BLaER1 (cell line): ENCODE data around the gene ZNF619.

Experiments
- H3K27ac ChIP-seq: shearing (Covaris generic); formaldehyde crosslinking; 2 replicates; pipeline ENCODE4 v1.8.1; 2022
- H3K27me3 ChIP-seq: shearing (Covaris generic); formaldehyde crosslinking; 2 replicates; pipeline ENCODE4 v1.8.1; 2022
- H3K36me3 ChIP-seq: shearing (Covaris generic); formaldehyde crosslinking; 2 replicates; pipeline ENCODE4 v1.8.1; 2022
- H3K4me1 ChIP-seq: shearing (Covaris generic); formaldehyde crosslinking; 2 replicates; pipeline ENCODE4 v1.8.1; 2022
- H3K4me2 ChIP-seq: shearing (Covaris generic); formaldehyde crosslinking; 2 replicates; pipeline ENCODE4 v1.8.1; 2022
- H3K4me3 ChIP-seq: shearing (Covaris generic); formaldehyde crosslinking; 2 replicates; pipeline ENCODE4 v1.8.1; 2022
- H3K9ac ChIP-seq: shearing (Covaris generic); formaldehyde crosslinking; 2 replicates; pipeline ENCODE4 v1.8.1; 2022
- H3K9me3 ChIP-seq: shearing (Covaris generic); formaldehyde crosslinking; 2 replicates; pipeline ENCODE4 v1.8.1; 2022
- H4K20me1 ChIP-seq: shearing (Covaris generic); formaldehyde crosslinking; 2 replicates; pipeline ENCODE4 v1.8.1; 2022
- Cebpa-rat ChIP-seq: shearing (Covaris generic); IDR thresholded peaks from 2 replicates; pipeline ENCODE4 v1.8.1; 2022

The ZNF619 gene

DNA sequence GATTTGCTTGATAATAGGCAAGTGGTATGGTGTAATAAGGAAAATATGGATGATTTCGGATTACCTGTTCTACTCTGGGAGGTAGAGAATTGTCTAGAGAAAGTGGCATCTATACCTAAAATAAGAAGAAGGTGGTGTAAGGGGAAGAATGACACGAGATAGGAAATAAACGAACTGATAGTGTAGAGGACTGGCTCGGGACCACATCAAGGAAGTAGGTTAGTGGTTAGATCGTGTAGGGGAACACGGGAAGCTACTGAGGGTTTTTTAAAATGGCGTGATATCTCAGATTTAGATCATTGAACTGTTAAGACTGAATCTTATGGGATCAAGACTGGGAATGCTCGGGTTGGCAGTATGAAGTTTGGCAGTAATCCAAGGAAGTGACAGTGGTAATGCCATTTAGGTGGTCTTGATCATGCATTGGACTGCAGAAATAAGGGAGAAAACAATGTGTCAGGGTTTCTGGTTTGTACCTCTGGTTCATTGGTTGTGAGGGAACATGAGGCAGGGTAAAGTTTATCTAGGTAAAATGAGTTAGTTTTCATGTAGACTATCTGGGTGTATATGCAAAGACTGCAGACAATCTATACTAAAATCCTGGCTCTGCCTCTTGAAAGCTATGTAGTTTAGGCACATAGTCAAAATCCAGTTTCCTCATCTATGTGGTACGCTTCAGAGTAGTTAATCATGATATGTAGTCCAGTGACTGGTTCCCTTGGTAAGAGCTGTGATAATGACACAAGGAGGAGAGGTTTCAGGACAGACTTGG, 12.4 kb upstream of the ZNF619 start:
- Histone ChIP-seq H3K27me3 (no peaks in the 10 kb centered on the region), H3K4me1 (peaks cover 33% of the 10 kb centered on the region), H3K4me2 (peak overlapping the region; percentile 3; the same call in 1 of the 2 replicates), H3K36me3 (peaks cover 81% of the 10 kb centered on the region), H3K9me3 (no peaks in the 10 kb centered on the region), H3K9ac (no peak overlapping the region), H4K20me1 (peaks cover 83% of the 10 kb centered on the region), H3K4me3 (no peak overlapping the region), H3K27ac (no peak overlapping the region)
- no peak for TF ChIP-seq Cebpa-rat

- TF ChIP-seq Cebpa-rat, result no peak
- Histone ChIP-seq H3K9ac (no peak overlapping the region), H3K4me1 (peaks cover 28% of the 10 kb centered on the region), H3K27ac (no peak overlapping the region), H3K4me3 (no peak overlapping the region), H4K20me1 (peaks cover 77% of the 10 kb centered on the region), H3K27me3 (no peaks in the 10 kb centered on the region), H3K4me2 (no peak overlapping the region), H3K9me3 (no peaks in the 10 kb centered on the region), H3K36me3 (peaks cover 75% of the 10 kb centered on the region)
Measured at GRCh38 chr3:40465111-40465407, 11.9 kb upstream of the ZNF619 start.

DNA sequence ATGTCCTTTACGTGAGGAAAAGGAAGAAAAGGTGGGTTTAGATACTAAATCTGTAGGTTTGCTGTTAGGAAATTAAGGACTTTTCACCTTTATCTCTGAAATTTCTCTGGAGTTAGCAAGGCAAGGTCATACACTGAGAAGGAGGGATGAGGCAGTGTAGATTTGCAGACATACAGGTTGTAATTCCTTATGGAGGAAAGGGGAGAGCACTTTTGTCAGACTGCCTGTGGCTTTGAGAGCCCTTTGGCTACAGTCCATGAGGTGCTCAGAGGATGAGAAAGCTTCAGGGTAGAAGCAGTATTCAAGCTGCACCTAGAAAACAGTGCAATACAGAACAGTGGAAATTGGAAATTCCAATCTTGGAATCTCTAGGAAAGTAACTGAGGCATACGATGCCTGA, 11.5 kb upstream of the ZNF619 start:
- Histone ChIP-seq H3K4me3 (no peak overlapping the region), H3K4me1 (peaks cover 24% of the 10 kb centered on the region), H3K36me3 (peaks cover 71% of the 10 kb centered on the region), H3K9me3 (no peaks in the 10 kb centered on the region), H3K27ac (no peak overlapping the region), H3K27me3 (no peaks in the 10 kb centered on the region), H3K9ac (no peak overlapping the region), H3K4me2 (no peak overlapping the region), H4K20me1 (peaks cover 73% of the 10 kb centered on the region)
- TF ChIP-seq Cebpa-rat, result no peak

DNA sequence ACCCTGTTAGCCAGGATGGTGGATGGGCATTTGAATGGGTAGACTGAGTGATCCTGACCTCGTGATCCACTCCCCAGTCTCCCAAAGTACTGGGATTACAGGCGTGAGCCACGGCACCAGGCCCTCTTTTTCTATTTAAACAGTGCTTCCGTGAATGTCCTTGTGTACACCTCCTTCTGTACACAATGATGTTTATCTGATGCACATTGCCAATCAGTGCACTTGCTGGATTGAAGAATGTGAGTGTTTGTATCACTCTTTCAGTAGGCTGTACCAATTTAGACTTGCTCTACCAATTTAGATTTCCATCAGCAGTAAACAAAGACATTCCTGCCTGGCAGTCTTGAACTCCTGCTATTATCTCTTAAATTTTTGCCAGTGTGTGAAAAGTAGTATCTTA, 8.9 kb upstream of the ZNF619 start:
- no peaks in the 10 kb centered on the region for H3K9me3 ChIP-seq
- peaks cover 46% of the 10 kb centered on the region for H3K36me3 ChIP-seq
- no peak overlapping the region for H3K4me3 ChIP-seq
- H4K20me1 ChIP-seq, result peaks cover 48% of the 10 kb centered on the region
- no peak for TF ChIP-seq Cebpa-rat
- no peak overlapping the region for H3K9ac ChIP-seq
- peaks cover 16% of the 10 kb centered on the region for H3K4me1 ChIP-seq
- H3K27ac ChIP-seq, result no peak overlapping the region
- no peaks in the 10 kb centered on the region for H3K27me3 ChIP-seq
- H3K4me2 ChIP-seq, result no peak overlapping the region

DNA sequence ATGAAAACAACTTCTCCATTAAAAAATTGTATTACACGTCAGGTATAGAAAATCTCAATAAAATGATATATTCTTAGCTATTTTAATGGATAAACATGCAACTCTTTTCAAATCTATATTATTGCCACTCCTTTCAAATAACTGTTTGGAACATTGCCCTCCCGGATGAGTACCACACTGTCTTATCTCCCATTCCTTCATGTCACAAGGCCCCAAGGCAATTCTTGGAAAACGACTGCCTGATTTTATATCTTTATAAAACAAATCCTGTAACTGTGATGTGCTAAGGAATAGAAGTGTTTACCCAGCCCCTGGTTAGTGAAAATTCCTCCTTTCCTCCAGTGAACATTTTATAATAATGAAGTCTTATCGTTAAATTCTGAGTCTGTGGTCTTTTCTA, 6.2 kb upstream of the ZNF619 start:
- Histone ChIP-seq H4K20me1 (peaks cover 21% of the 10 kb centered on the region; the same call in 1 of the 2 replicates), H3K4me2 (no peak overlapping the region), H3K4me1 (no peaks in the 10 kb centered on the region), H3K9me3 (no peaks in the 10 kb centered on the region), H3K36me3 (peaks cover 19% of the 10 kb centered on the region), H3K27ac (no peak overlapping the region), H3K27me3 (no peaks in the 10 kb centered on the region), H3K4me3 (no peak overlapping the region), H3K9ac (no peak overlapping the region)
- TF ChIP-seq Cebpa-rat, result no peak

DNA sequence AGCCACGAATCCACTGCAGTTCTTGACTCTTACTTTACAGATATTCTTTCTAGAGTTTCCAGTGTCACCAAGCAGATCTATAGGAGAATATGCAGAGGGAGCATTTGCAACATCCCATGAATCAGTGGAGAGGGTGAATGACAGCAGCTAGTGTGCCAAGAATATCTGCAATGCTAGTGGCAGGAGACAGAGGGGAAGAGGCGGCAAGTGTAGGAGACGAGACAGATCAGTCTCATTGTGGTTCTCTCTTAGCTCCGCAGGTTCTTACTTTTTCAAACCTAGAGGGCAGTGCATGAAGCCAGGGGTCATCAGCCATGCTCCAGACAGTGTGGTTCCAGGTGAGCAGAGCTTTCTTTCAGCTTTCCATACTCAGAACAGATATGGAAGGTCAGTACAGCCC, 744 bp downstream of the ZNF619 start:
- no peak for TF ChIP-seq Cebpa-rat
- H3K9ac ChIP-seq, result peak overlapping the region; percentile 88
- H3K4me3 ChIP-seq, result peak overlapping the region; percentile 78

GRCh38 chr3:40487172-40487571, 10.2 kb downstream of the ZNF619 start:
- Histone ChIP-seq H3K27ac (no peak overlapping the region), H3K4me2 (no peak overlapping the region), H3K4me3 (no peak overlapping the region)

More for the DNA sequence above, 744 bp downstream of the ZNF619 start:
- peaks cover 40% of the 10 kb centered on the region for H3K36me3 ChIP-seq
- no peaks in the 10 kb centered on the region for H4K20me1 ChIP-seq
- H3K27me3 ChIP-seq, result no peaks in the 10 kb centered on the region
- peak overlapping the region; percentile 85 for H3K27ac ChIP-seq
- no peaks in the 10 kb centered on the region for H3K9me3 ChIP-seq
- H3K4me1 ChIP-seq, result peaks cover 19% of the 10 kb centered on the region
- H3K4me2 ChIP-seq, result peak overlapping the region; percentile 79

GRCh38 chr3:40490916-40491315, 14.0 kb downstream of the ZNF619 start:
- no peak overlapping the region for H3K9ac ChIP-seq

More at GRCh38 chr3:40487172-40487571, 10.2 kb downstream of the ZNF619 start:
- peaks cover 79% of the 10 kb centered on the region for H3K36me3 ChIP-seq
- H4K20me1 ChIP-seq, result no peaks in the 10 kb centered on the region
- peaks cover 43% of the 10 kb centered on the region for H3K9me3 ChIP-seq
- no peak for TF ChIP-seq Cebpa-rat
- H3K27me3 ChIP-seq, result no peaks in the 10 kb centered on the region
- H3K9ac ChIP-seq, result no peak overlapping the region
- H3K4me1 ChIP-seq, result no peaks in the 10 kb centered on the region

DNA sequence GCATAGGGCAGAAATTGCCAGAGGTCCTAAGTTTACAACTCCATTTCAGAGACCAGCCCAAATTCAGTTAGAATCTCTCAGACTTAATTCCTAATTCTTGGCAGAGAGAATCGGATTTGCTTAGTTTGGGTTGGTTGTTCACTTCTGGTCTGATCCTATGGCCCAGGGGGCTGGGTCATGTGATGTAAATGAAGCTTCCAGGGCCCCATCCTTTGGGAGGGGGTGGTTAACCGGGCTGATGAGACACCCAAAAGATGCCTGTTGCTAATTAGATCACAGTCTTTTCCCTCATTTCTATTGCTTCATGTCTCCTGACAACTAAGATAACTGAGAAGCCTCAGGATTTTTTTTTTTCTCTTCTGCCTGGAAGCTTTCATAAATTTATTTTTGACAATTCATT, 17.8 kb downstream of the ZNF619 start:
- Histone ChIP-seq H3K36me3 (0 out of 2 replicates have a peak, but pooled peaks cover 5% of the 10 kb centered on the region), H3K4me3 (no peak overlapping the region), H3K27ac (no peak overlapping the region), H3K9me3 (no peaks in the 10 kb centered on the region), H3K9ac (no peak overlapping the region), H3K27me3 (no peaks in the 10 kb centered on the region), H4K20me1 (no peaks in the 10 kb centered on the region), H3K4me2 (no peak overlapping the region), H3K4me1 (no peaks in the 10 kb centered on the region)
- TF ChIP-seq Cebpa-rat, result no peak

More at GRCh38 chr3:40490916-40491315, 14.0 kb downstream of the ZNF619 start:
- Histone ChIP-seq H3K36me3 (peaks cover 42% of the 10 kb centered on the region), H3K27me3 (no peaks in the 10 kb centered on the region), H4K20me1 (no peaks in the 10 kb centered on the region), H3K4me3 (no peak overlapping the region), H3K9me3 (peaks cover 34% of the 10 kb centered on the region), H3K27ac (no peak overlapping the region), H3K4me1 (no peaks in the 10 kb centered on the region), H3K4me2 (no peak overlapping the region)
- TF ChIP-seq Cebpa-rat, result no peak

DNA sequence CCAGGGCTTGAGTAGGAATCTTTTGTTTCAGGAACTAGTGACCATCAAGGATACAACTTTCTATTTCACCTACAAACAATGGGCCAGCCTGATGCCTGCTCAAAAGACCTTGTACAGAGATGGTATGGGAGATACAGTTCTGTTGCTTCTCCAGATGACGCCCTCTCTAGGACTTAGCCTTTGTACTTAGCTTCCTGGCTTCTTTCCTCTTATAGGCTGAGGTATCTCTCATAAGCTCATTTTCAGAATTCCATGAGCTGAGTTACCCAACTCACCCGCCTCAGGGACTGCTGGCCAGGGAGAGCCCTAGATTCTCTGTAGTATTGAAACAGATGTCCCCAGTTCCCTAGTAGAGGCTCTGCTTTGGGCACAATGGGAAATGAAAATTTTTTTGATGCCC, 20.4 kb downstream of the ZNF619 start:
- no peak overlapping the region for H3K27ac ChIP-seq
- H3K4me3 ChIP-seq, result no peak overlapping the region
- H3K27me3 ChIP-seq, result no peaks in the 10 kb centered on the region
- no peaks in the 10 kb centered on the region for H3K36me3 ChIP-seq
- H3K9me3 ChIP-seq, result no peaks in the 10 kb centered on the region
- no peak for TF ChIP-seq Cebpa-rat
- no peaks in the 10 kb centered on the region for H4K20me1 ChIP-seq
- no peak overlapping the region for H3K9ac ChIP-seq
- no peak overlapping the region for H3K4me2 ChIP-seq
- no peaks in the 10 kb centered on the region for H3K4me1 ChIP-seq
